Thyroid gland (tissue), 4 donors: Measurements from ENCODE around the gene ZXDC. TPM values are rescaled to one million over a fixed set of nuclear protein-coding genes. Genes with fewer than 3 reads are reported as not detected.

ENCODE experiments used
- DNase-seq, 2 donors: peaks; one replicate each; pipeline ENCODE4 v3.0.0-alpha.2; 2019
- H3K27ac ChIP-seq, 3 donors: fragments of 200-600 bp; sonication (generic); 1 replicate in 2 of 3; 2 replicates in 1 of 3; pipeline ENCODE4 v1.5.1; 2016 to 2019; ENCODE audit warnings: mild to moderate bottlenecking in 1 of 3, moderate library complexity in 1 of 3
- H3K27me3 ChIP-seq: fragments of 200-600 bp; sonication (generic); one replicate; pipeline ENCODE4 v1.5.1; 2019
- H3K36me3 ChIP-seq, 2 donors: fragments of 200-600 bp; sonication (generic); one replicate each; pipeline ENCODE4 v1.5.1; 2016 to 2019
- H3K4me1 ChIP-seq, 2 donors: fragments of 200-600 bp; sonication (generic); one replicate each; pipeline ENCODE4 v1.5.1; 2017 to 2019
- H3K4me3 ChIP-seq, 3 donors: fragments of 200-600 bp; sonication (generic); replicated peaks in 1 of 3; 1 replicate in 2 of 3; 2 replicates in 1 of 3; pipeline ENCODE4 v1.5.1; 2016; ENCODE audit warnings: mild to moderate bottlenecking in 1 of 3
- H3K9me3 ChIP-seq: fragments of 200-600 bp; sonication (generic); one replicate; pipeline ENCODE4 v1.5.1; 2017
- CTCF ChIP-seq, 6 experiments: fragments of 200-600 bp in 3 of 6; fragments of 450-650 bp in 3 of 6; sonication (generic) in 3 of 6; IDR thresholded peaks; one replicate each; pipeline ENCODE4 v1.5.1; 2016 to 2019; ENCODE audit warnings: antibody characterized with exemption in 6 of 6, mild to moderate bottlenecking in 2 of 6, inconsistent platforms in 1 of 6, moderate library complexity in 1 of 6
- POLR2A ChIP-seq, 2 donors: fragments of 450-650 bp; IDR thresholded peaks; one replicate each; pipeline ENCODE4 v1.6.1; 2017; ENCODE audit warnings: antibody characterized with exemption in 2 of 2, mild to moderate bottlenecking in 2 of 2, moderate library complexity in 1 of 2
- WGBS, 2 donors: methylation state at CpG; one replicate each; pipeline ENCODE4 v1.1.5; 2017; 5-methylcytosine and 5-hydroxymethylcytosine counted together
- intact Hi-C: fragments of 100-400 bp; cut with DNase I; formaldehyde crosslinking; loops from one replicate; pipeline ENCODE4 v1.15.1; 2023
- total RNA-seq, 4 donors: library from RNA; depleted of rRNA; stranded (reverse); fragments of >200 nt; gene quantifications; one replicate each; pipeline ENCODE4 v1.2.3, GENCODE V29; 2016

Gene ZXDC
- total RNA-seq, 4 donors from 2014 or later, result 51.5 to 96.8 (median 57.4) TPM

- Histone ChIP-seq H3K36me3 (no peaks in the 10 kb centered on the region), H3K4me3 (no peak overlapping the region), H3K27me3 (no peaks in the 10 kb centered on the region), H3K9me3 (no peaks in the 10 kb centered on the region), H3K27ac (no peak overlapping the region), H3K4me1 (no peaks in the 10 kb centered on the region)
- no peak for DNase-seq
- intact Hi-C loops, result no loop called here
- WGBS, 2 donors, result 87 to 88% methylated on average over 11 to 12 of the region's 12 CpGs
- TF ChIP-seq POLR2A (IDR thresholded peaks at IDR 0.05) (no peak), CTCF (IDR thresholded peaks at IDR 0.05) (no peak)
Measured at GRCh38 chr3:126414961-126415660, 60.6 kb downstream of the ZXDC start.

DNA sequence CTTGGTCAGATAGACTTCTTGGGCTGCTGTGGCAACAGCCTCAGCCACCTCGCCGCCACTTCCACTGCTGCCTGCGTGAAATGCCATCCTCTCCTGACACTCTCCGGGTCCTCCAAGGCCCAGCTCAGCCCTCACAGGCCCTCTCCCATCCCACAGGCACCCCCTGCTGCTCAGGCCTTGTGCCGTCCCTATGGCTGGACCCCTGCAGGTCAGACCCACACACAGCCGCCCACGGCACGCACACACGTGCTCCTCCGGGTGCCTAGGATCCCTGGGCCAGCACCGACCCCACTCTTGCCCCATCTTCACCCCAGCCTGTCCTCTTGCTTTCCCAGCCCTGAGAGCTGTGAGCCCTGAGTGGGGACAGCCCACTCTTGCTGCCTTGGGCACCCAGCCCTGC lies 61.3 kb downstream of the ZXDC start:
- Histone ChIP-seq H3K27me3 (no peaks in the 10 kb centered on the region), H3K36me3 (no peaks in the 10 kb centered on the region), H3K4me1 (no peaks in the 10 kb centered on the region), H3K9me3 (no peaks in the 10 kb centered on the region), H3K4me3 (no peak overlapping the region), H3K27ac (no peak overlapping the region)
- intact Hi-C loops, result no loop called here
- TF ChIP-seq POLR2A (IDR thresholded peaks at IDR 0.05) (no peak), CTCF (IDR thresholded peaks at IDR 0.05) (no peak)
- DNase-seq, result no peak
- WGBS, 2 donors, result 88 to 93% methylated on average over 11 of the region's 11 CpGs

- DNase-seq, result no peak
- no peaks in the 10 kb centered on the region for H3K4me1 ChIP-seq
- H3K27me3 ChIP-seq, result no peaks in the 10 kb centered on the region
- H3K4me3 ChIP-seq, result no peak overlapping the region
- 59% methylated on average over 4 of the region's 4 CpGs for WGBS, 2 donors
- H3K27ac ChIP-seq, result no peak overlapping the region
- no peaks in the 10 kb centered on the region for H3K36me3 ChIP-seq
- no peaks in the 10 kb centered on the region for H3K9me3 ChIP-seq
- intact Hi-C loops, result no loop called here
- TF ChIP-seq POLR2A (IDR thresholded peaks at IDR 0.05), result no peak
- TF ChIP-seq CTCF (IDR thresholded peaks at IDR 0.05), result no peak
Measured at GRCh38 chr3:126413693-126414080, 62.0 kb downstream of the ZXDC start.

- no peak for DNase-seq
- H3K4me1 ChIP-seq, result no peaks in the 10 kb centered on the region
- 87 to 93% methylated on average over 6 of the region's 6 CpGs for WGBS, 2 donors
- no peaks in the 10 kb centered on the region for H3K9me3 ChIP-seq
- TF ChIP-seq CTCF (IDR thresholded peaks at IDR 0.05) (no peak), POLR2A (IDR thresholded peaks at IDR 0.05) (no peak)
- no peaks in the 10 kb centered on the region for H3K27me3 ChIP-seq
- no peak overlapping the region for H3K27ac ChIP-seq
- H3K4me3 ChIP-seq, result no peak overlapping the region
- H3K36me3 ChIP-seq, result no peaks in the 10 kb centered on the region
- intact Hi-C loops, result no loop called here
Measured at GRCh38 chr3:126412841-126413692, 62.6 kb downstream of the ZXDC start.

DNA sequence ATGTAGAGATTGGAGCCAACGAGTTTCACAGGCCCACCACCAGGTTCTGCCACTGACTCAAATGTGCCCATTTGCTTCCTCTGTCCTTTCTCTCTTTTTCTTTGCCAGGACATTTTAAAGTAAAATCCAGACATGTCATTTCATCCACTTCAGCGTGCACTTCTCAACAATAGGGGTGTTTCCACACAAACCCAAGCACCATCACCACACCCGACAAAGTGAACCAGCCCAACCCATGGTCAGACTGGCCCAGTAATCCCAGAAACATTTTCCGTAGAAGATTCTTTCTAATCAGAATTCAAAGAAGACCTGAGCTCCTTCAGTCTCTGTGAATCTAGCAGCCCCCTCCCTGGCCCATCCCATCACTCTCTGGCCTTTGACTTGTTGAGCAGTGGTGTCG lies 67.6 kb downstream of the ZXDC start:
- no peak for DNase-seq
- H3K27me3 ChIP-seq, result no peaks in the 10 kb centered on the region
- no peak overlapping the region for H3K4me3 ChIP-seq
- H3K27ac ChIP-seq, result no peak overlapping the region
- no peaks in the 10 kb centered on the region for H3K9me3 ChIP-seq
- H3K36me3 ChIP-seq, result no peaks in the 10 kb centered on the region
- intact Hi-C loops, result no loop called here
- 83% methylated on average over 5 of the region's 5 CpGs for WGBS, 2 donors
- H3K4me1 ChIP-seq, result no peaks in the 10 kb centered on the region
- no peak for TF ChIP-seq POLR2A (IDR thresholded peaks at IDR 0.05)
- no peak for TF ChIP-seq CTCF (IDR thresholded peaks at IDR 0.05)
